HG02981 (cell line): Measurements from ENCODE around the gene EXOC2.

ENCODE experiments used
- ATAC-seq: cut with Tn5 transposase; IDR thresholded peaks from one replicate; pipeline ENCODE4 v1.9.1; 2021; ENCODE audit warnings: mild to moderate bottlenecking, moderate library complexity; ENCODE audit not compliant: unreplicated experiment

Gene EXOC2

GRCh38 chr6:503610-504362 is 189.2 kb downstream of the EXOC2 start:
- no peak for ATAC-seq

GRCh38 chr6:502761-503160 is 190.2 kb downstream of the EXOC2 start:
- no peak for ATAC-seq

- ATAC-seq = no peak
Measured at GRCh38 chr6:501891-502601, 190.9 kb downstream of the EXOC2 start.

- ATAC-seq = peak; percentile 40
Measured at GRCh38 chr6:499617-500016, 193.3 kb downstream of the EXOC2 start.

- peak; percentile 66 for ATAC-seq
Measured at GRCh38 chr6:498795-499231, 194.1 kb downstream of the EXOC2 start.

- no peak for ATAC-seq
Measured at GRCh38 chr6:497258-497657, 195.7 kb downstream of the EXOC2 start.

- ATAC-seq = no peak
Measured at GRCh38 chr6:496649-497048, 196.3 kb downstream of the EXOC2 start.

- no peak for ATAC-seq
Measured at GRCh38 chr6:494394-494793, 198.5 kb downstream of the EXOC2 start.

GRCh38 chr6:493840-494239 is 199.1 kb downstream of the EXOC2 start:
- ATAC-seq = no peak

- no peak for ATAC-seq
Measured at GRCh38 chr6:492816-493414, 200.0 kb downstream of the EXOC2 start.

GRCh38 chr6:492178-492577 is 200.8 kb downstream of the EXOC2 start:
- no peak for ATAC-seq

GRCh38 chr6:491233-491632 is 201.7 kb downstream of the EXOC2 start:
- ATAC-seq = no peak

- peak; percentile 50 for ATAC-seq
Measured at GRCh38 chr6:490251-491037, 202.5 kb downstream of the EXOC2 start.

- ATAC-seq = no peak
Measured at GRCh38 chr6:489762-490161, 203.2 kb downstream of the EXOC2 start.

GRCh38 chr6:489001-489400 is 203.9 kb downstream of the EXOC2 start:
- no peak for ATAC-seq

- no peak for ATAC-seq
Measured at GRCh38 chr6:487956-488355, 205.0 kb downstream of the EXOC2 start.

- ATAC-seq = no peak
Measured at GRCh38 chr6:485655-486170, 207.2 kb downstream of the EXOC2 start.

GRCh38 chr6:484746-485145 is 208.2 kb downstream of the EXOC2 start:
- ATAC-seq = no peak

GRCh38 chr6:484086-484745 is 208.7 kb downstream of the EXOC2 start:
- no peak for ATAC-seq

GRCh38 chr6:475314-475713 is 217.6 kb downstream of the EXOC2 start:
- no peak for ATAC-seq
